HepG2 (cell line): ENCODE results near the gene PAN2. TPM values are rescaled to one million over a fixed set of nuclear protein-coding genes. Genes with fewer than 3 reads are reported as not detected.

Experiments
- ATAC-seq: fragments of 200-7000 bp; cut with Tn5 transposase; 3 replicates; pipeline ENCODE4 v1.9.1; 2020; ENCODE audit warnings: mild to moderate bottlenecking, moderate library complexity
- BruUV-seq: library from RNA; stranded (reverse); fragments of 400-500 nt; replicated peaks from 2 replicates; lab custom pipeline; 2021; lab: Mats Ljungman, UMichigan
- CTCF ChIA-PET: fragments of 300-600 bp; formaldehyde crosslinking; extraction: SDS; loops from one replicate; lab custom pipeline; 2021; ENCODE audit warnings: low total read pairs, inconsistent platforms, low intra/inter-chr PET ratio; lab: Yijun Ruan, JAX
- POLR2A ChIA-PET: fragments of 350-600 bp; sonication (Branson Sonifier 250); formaldehyde crosslinking; loops from one replicate; lab custom pipeline; 2020; ENCODE audit warnings: antibody characterized with exemption, inconsistent platforms; lab: Yijun Ruan, JAX
- DNase-seq: peaks from one replicate; pipeline ENCODE4 v3.0.0-alpha.2; 2015; ENCODE audit warnings: low spot score
- FAIRE-seq: peaks from 3 replicates; lab custom pipeline; 2011; peaks lifted over from hg19 to GRCh38; lab: Jason Lieb, UNC
- H2AFZ ChIP-seq: one replicate; pipeline ENCODE4 v1.6.1; 2011; ENCODE audit warnings: low read length, inconsistent platforms
- H3K27ac ChIP-seq: fragments of 300-600 bp; 3 replicates; pipeline ENCODE4 v1.8.0; 2011; ENCODE audit warnings: mixed run types, mild to moderate bottlenecking, mixed read lengths, low read length, inconsistent platforms; ENCODE audit not compliant: insufficient read depth; ENCODE audit errors: extremely low read length
- H3K27me3 ChIP-seq, 2 experiments: fragments of 200-600 bp in 1 of 2; 2 replicates in 1 of 2; 3 replicates in 1 of 2; pipeline versions ENCODE4 v1.6.0 to v1.8.0; 2011; ENCODE audit warnings: low read length in 2 of 2, mild to moderate bottlenecking in 2 of 2, moderate library complexity in 2 of 2, inconsistent platforms in 1 of 2; ENCODE audit not compliant: insufficient read depth in 2 of 2, control insufficient read depth in 1 of 2
- H3K36me3 ChIP-seq, 2 experiments: fragments of 200-600 bp in 1 of 2; replicated peaks in 1 of 2; 2 replicates in 1 of 2; 3 replicates in 1 of 2; pipeline versions ENCODE4 v1.5.1 to v1.8.0; 2011; ENCODE audit warnings: low read length in 2 of 2, inconsistent platforms in 1 of 2; ENCODE audit not compliant: insufficient read depth in 2 of 2, control insufficient read depth in 1 of 2
- H3K4me1 ChIP-seq: 2 replicates; pipeline ENCODE4 v1.5.1; 2012; ENCODE audit warnings: low read length, inconsistent platforms; ENCODE audit not compliant: insufficient read depth
- H3K4me2 ChIP-seq: 2 replicates; pipeline ENCODE4 v1.6.0; 2011; ENCODE audit warnings: low read depth, low read length, inconsistent platforms
- H3K4me3 ChIP-seq, 3 experiments: fragments of 200-600 bp in 1 of 3; sonication (generic), shearing (Covaris generic) in 1 of 3; replicated peaks in 1 of 3; 2 replicates each; pipeline ENCODE4 v1.5.1; 2011 to 2016; ENCODE audit warnings: low read length in 3 of 3, inconsistent platforms in 2 of 3, low read depth in 2 of 3, mild to moderate bottlenecking in 2 of 3, control low read depth in 1 of 3, mixed read lengths in 1 of 3; ENCODE audit not compliant: insufficient read depth in 1 of 3
- H3K79me2 ChIP-seq: one replicate; pipeline ENCODE4 v1.6.1; 2011; ENCODE audit warnings: low read length, inconsistent platforms; ENCODE audit not compliant: insufficient read depth
- H3K9ac ChIP-seq: 2 replicates; pipeline ENCODE4 v1.6.0; 2011; ENCODE audit warnings: mild to moderate bottlenecking, low read depth, low read length, inconsistent platforms; ENCODE audit not compliant: insufficient read depth
- H3K9me3 ChIP-seq: 2 replicates; pipeline ENCODE4 v1.5.1; 2012; ENCODE audit warnings: mild to moderate bottlenecking, low read length
- H4K20me1 ChIP-seq: 2 replicates; pipeline ENCODE4 v1.6.0; 2011; ENCODE audit warnings: inconsistent platforms, mild to moderate bottlenecking, low read length, moderate library complexity; ENCODE audit not compliant: insufficient read depth
- MAFK ChIP-seq, 2 experiments: IDR thresholded peaks in 1 of 2; conservative IDR thresholded peaks in 1 of 2; 2 replicates each; pipeline ENCODE4 v1.6.1; 2011; ENCODE audit warnings: improper control_type of control experiment in 2 of 2, low read length in 2 of 2
- NCOA1 ChIP-seq: sonication (generic); formaldehyde crosslinking; IDR thresholded peaks from 2 replicates; pipeline ENCODE4 v1.9.0; 2021; ENCODE audit warnings: missing genetic modification reagents
- PRDM15 ChIP-seq: sonication (generic); formaldehyde crosslinking; IDR thresholded peaks from 2 replicates; pipeline ENCODE4 v1.4.0; 2020; ENCODE audit warnings: missing genetic modification reagents
- ZNF138 ChIP-seq: sonication (generic); formaldehyde crosslinking; IDR thresholded peaks from 2 replicates; pipeline ENCODE4 v1.5.0; 2020; ENCODE audit warnings: mild to moderate bottlenecking, low read depth, missing genetic modification reagents
- ZNF552 ChIP-seq: sonication (generic); formaldehyde crosslinking; IDR thresholded peaks from 2 replicates; pipeline ENCODE4 v1.9.0; 2022; ENCODE audit warnings: missing genetic modification reagents, mild to moderate bottlenecking, borderline replicate concordance
- ZNF83 ChIP-seq: sonication (generic); formaldehyde crosslinking; IDR thresholded peaks from 2 replicates; pipeline ENCODE4 v1.4.0; 2020; ENCODE audit warnings: missing genetic modification reagents, mild to moderate bottlenecking, borderline replicate concordance
- WGBS: methylation state at CpG from one replicate; pipeline ENCODE4 v1.1.6; 2017; ENCODE audit warnings: low lambda C conversion rate; 5-methylcytosine and 5-hydroxymethylcytosine counted together
- in situ Hi-C: cut with HindIII; loops from 2 replicates; pipeline ENCODE4 v1.10.0; 2017; ENCODE audit warnings: low pct_unique_long_range_greater_than_20kb; ENCODE audit not compliant: extremely low pct_ligation_motif_present
- intact Hi-C: fragments of 100-400 bp; cut with micrococcal nuclease; formaldehyde crosslinking; loops from one replicate; pipeline ENCODE4 v1.10.0; 2022; ENCODE audit not compliant: unreplicated experiment
- polyA plus RNA-seq, 8 experiments: library from polyadenylated mRNA; depleted of rRNA in 3 of 8; stranded (reverse) in 7 of 8; unstranded in 1 of 8; fragments of >200 nt; fragmentation: Illumina TruSeq in 4 of 8; extraction: Trizol in 4 of 8; gene quantifications; 2 replicates each; pipeline versions ENCODE4 v1.2.1 to v1.2.3, GENCODE V29; 2011 to 2016; ENCODE audit warnings: low read depth in 4 of 8, missing spikeins in 1 of 8, mixed read lengths in 1 of 8; ENCODE audit not compliant: insufficient read depth in 1 of 8
- total RNA-seq, 5 experiments: library from RNA; depleted of rRNA; stranded (reverse); fragments of >200 nt; fragmentation: Illumina TruSeq; extraction: Trizol; gene quantifications; 2 replicates each; pipeline ENCODE4 v1.2.3, GENCODE V29; 2016; ENCODE audit warnings: low read depth in 1 of 5

The PAN2 gene
- total and polyA plus RNA-seq, 2 of the 13 experiments (the other 11 are each of a cell fraction or from before 2014, with no cell fraction given), result 27.2 to 61.1 TPM

DNA sequence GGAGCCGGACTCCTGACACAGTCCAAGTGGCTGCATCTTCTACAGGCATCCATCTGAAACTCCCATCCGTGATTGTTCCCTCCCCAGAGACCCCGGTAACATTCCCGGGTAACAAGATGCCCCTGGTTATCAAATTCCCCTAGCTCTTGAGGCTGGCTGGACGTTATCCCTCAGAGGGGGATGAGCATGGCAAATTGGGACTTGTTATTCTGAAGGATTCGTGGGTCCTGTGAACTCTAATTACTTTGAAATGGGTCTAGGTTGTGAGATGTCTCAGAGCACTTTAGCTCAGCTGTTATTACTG, 642 bp upstream of the PAN2 start:
- Histone ChIP-seq H3K4me1 (peaks cover 54% of the 10 kb centered on the region), H3K79me2 (no peaks in the 10 kb centered on the region), H4K20me1 (no peaks in the 10 kb centered on the region), H2AFZ (no peak overlapping the region), H3K27me3 (no peaks in the 10 kb centered on the region; a peak in 1 of 5 replicates), H3K4me3 (peak overlapping the region; percentile 60 to 74 (median 71)), H3K27ac (peak overlapping the region; percentile 88), H3K9ac (peak overlapping the region; percentile 83), H3K4me2 (peak overlapping the region; percentile 88), H3K9me3 (no peaks in the 10 kb centered on the region), H3K36me3 (no peaks in the 10 kb centered on the region)
- DNase-seq (no peak), ATAC-seq (peak; percentile 2; the same call in 2 of the 3 replicates), FAIRE-seq (no peak)
- TSS peak; percentile 99 for BruUV-seq
- ChIA-PET POLR2A (interaction anchor here (1.7 to 4.7 kb wide), 5 partner anchors 19 to 114 kb away, joined by 6 to 81 read pairs (median 16); partner anchors contain the start of genes APOF, CNPY2, COQ10A and RNF41), CTCF (interaction anchor here (2.0 kb wide), 1 partner anchor 129 kb away, joined by 5 read pairs; no protein-coding TSS in a partner anchor)
- intact Hi-C loops, result loop anchor here (1.0 kb wide), 1 partner anchor 130 kb away; no protein-coding TSS in a partner anchor
- in situ Hi-C loops, result no loop called here
- TF ChIP-seq ZNF552 (no peak), ZNF138 (CRISPR knock-in tag) (no peak), MAFK (conservative IDR thresholded peaks at IDR 0.05 in 1 of 2, IDR thresholded peaks at IDR 0.05 in 1 of 2; ENCODE audit: low read length in 2 of 2) (no peak), PRDM15 (CRISPR knock-in tag) (no peak), NCOA1 (0 out of 2 replicates have a peak, but pooled peaks have one; percentile 56), ZNF83 (CRISPR knock-in tag) (no peak)
- 8% methylated on average over 6 of the region's 6 CpGs for WGBS
